Activated CD8-positive, alpha-beta memory T cell treated with anti-CD3 and anti-CD28 coated beads, Interleukin-2, amount 50 U/mL, for 4 hours (primary cell): ENCODE results near the gene IDH1.

Experiments
- DNase-seq: peaks from one replicate; pipeline ENCODE4 v3.0.0-alpha.2; 2020

Gene IDH1

GRCh38 chr2:208208335-208209085, 46.4 kb downstream of the IDH1 start:
- no peak for DNase-seq

DNA sequence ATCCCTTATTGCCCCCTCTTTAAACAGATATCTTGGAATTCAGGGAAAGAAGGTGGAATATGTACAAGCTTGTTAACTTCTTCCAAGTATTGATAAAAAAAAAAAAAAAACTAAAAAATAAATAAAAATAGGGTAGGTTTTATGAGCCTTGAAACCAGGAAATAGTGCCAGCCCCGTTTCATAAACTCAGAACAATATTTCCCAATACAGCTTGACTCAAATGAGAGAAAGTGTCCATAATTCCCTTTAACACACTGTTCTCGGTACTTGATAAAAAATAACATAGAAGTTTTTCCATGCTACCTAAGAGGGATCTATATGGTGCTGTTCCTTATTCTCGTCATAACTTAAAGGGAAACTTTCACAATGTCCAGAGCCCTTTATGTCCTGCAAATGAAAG, 47.1 kb downstream of the IDH1 start:
- no peak for DNase-seq

- no peak for DNase-seq
Observed at GRCh38 chr2:208204166-208204565, 50.7 kb downstream of the IDH1 start.

GRCh38 chr2:208195531-208195930, 59.3 kb downstream of the IDH1 start:
- DNase-seq, result no peak

- DNase-seq, result no peak
Observed at GRCh38 chr2:208192611-208193236, 62.1 kb downstream of the IDH1 start.

GRCh38 chr2:208189810-208190503, 64.9 kb downstream of the IDH1 start, which contains the start of gene C2orf80:
Gene C2orf80 (minus strand): TSS chr2:208190030. CDS start chr2:208186986, 3,044 bp downstream.
- DNase-seq, result no peak

DNA sequence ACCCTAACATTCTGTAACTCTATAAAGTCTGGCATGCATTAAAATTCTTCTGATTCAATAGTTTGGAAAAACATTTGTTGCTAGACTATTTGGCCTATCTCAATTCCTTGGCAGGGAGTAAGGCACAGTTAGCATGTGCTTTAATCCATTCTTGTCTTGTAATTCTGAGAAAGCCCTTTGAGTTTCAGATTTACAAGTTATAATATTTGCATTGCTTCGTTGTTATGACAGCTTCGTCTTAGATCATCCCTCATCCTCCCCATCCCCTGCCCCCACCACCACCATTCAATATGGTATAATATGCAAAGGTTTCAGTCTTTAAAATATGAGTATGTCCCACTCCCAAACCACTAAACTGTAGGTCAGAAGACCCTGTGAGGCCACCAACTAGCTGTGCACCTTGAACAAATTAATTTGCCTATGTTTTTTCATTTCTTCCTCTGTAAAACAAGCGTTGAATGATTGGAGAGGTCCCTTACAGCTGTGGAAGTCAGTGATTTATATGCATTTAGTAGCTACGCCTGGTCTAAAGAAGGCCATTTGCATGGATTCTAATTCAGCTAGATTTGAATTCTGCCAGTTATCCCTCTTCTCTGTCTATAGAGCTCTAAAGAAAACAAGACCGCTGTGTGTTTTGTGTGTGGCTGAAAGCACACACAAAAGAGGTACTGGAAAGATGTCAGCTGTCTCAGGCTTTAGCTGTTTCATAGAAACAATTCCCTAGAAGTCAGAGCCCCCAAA, 65.6 kb downstream of the IDH1 start:
- no peak for DNase-seq

GRCh38 chr2:208186893-208187292, 68.0 kb downstream of the IDH1 start:
- DNase-seq, result no peak

- no peak for DNase-seq
Observed at GRCh38 chr2:208186465-208186864, 68.4 kb downstream of the IDH1 start.
